ENCODE data around the gene CSNK2B.

The CSNK2B gene

DNA sequence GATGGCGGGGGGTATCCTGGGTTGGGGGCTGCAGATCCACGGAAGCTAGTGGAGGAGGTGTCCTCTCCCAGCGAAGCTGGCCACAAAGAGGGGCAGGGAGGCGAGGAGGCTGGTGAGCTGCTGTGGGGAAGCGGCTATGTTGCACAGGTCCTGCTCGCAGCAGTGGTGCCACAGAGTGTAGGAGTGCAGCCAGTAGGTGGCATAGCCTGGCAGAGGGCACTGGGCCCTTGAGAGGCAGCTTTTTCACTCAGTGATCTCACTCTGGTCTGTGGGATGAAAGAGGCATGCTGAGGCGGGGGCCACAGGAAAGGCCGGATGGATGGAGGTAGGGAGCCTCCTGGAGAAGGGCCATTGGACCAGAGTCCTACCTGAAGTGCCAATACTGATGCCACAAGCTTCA is 46.4 kb downstream of the CSNK2B start:
- peaks cover 38 to 41% of the 10 kb centered on the region in 2 experiments for H3K27me3 ChIP-seq (ENCODE audit: control insufficient read depth in 1 of 2, insufficient read depth in 1 of 2, low read length in 2 of 2)
- no peak overlapping the region for H3K4ac ChIP-seq (ENCODE audit: low read depth in 1 of 2, low read length in 2 of 2)
- 93% methylated on average over 8 of the region's 8 CpGs for WGBS
- H3K4me1 ChIP-seq (ENCODE audit: control insufficient read depth, insufficient read depth, low read depth, low read length): peaks cover 4% of the 10 kb centered on the region
- H2BK120ac ChIP-seq (ENCODE audit: low read depth, low read length): no peak overlapping the region
- H2BK15ac ChIP-seq (ENCODE audit: low read depth, poor library complexity, severe bottlenecking): no peak overlapping the region
- no peak overlapping the region for H4K8ac ChIP-seq (ENCODE audit: low read length)
- no peak for DNase-seq
- H3K14ac ChIP-seq (ENCODE audit: low read length in 2 of 2): no peak overlapping the region
- H2BK5ac ChIP-seq (ENCODE audit: low read depth, low read length, poor library complexity, severe bottlenecking): no peak overlapping the region
- no peaks in the 10 kb centered on the region for H3K79me1 ChIP-seq (replicated peaks; ENCODE audit: low read length, poor library complexity, severe bottlenecking)
- H3K4me2 ChIP-seq (ENCODE audit: low read length, poor library complexity, severe bottlenecking): no peak overlapping the region
- H3K18ac ChIP-seq (ENCODE audit: low read depth in 1 of 2, low read length in 2 of 2): no peak overlapping the region
- H3K27ac ChIP-seq (ENCODE audit: low read length, poor library complexity, severe bottlenecking): no peak overlapping the region
- H2AK5ac ChIP-seq (ENCODE audit: low read length, severe bottlenecking): no peak overlapping the region
- H3K9me3 ChIP-seq (ENCODE audit: control insufficient read depth, low read length): no peaks in the 10 kb centered on the region
- H3K9ac ChIP-seq (ENCODE audit: low read length): no peak overlapping the region
- no peak overlapping the region for H2AFZ ChIP-seq (ENCODE audit: low read depth, low read length)
- no peak overlapping the region for H4K91ac ChIP-seq (ENCODE audit: low read length)
- H3K4me3 ChIP-seq (ENCODE audit: insufficient read depth in 1 of 2, low read depth in 1 of 2, low read length in 2 of 2): no peak overlapping the region
- H2BK12ac ChIP-seq (ENCODE audit: low read length in 2 of 2): no peak overlapping the region
- H3K23ac ChIP-seq (ENCODE audit: low read length in 2 of 2): no peak overlapping the region
- peaks cover 0 to 3% of the 10 kb centered on the region in 2 experiments for H3K36me3 ChIP-seq (ENCODE audit: control insufficient read depth in 1 of 2, insufficient read depth in 2 of 2, low read depth in 1 of 2, low read length in 2 of 2)

DNA sequence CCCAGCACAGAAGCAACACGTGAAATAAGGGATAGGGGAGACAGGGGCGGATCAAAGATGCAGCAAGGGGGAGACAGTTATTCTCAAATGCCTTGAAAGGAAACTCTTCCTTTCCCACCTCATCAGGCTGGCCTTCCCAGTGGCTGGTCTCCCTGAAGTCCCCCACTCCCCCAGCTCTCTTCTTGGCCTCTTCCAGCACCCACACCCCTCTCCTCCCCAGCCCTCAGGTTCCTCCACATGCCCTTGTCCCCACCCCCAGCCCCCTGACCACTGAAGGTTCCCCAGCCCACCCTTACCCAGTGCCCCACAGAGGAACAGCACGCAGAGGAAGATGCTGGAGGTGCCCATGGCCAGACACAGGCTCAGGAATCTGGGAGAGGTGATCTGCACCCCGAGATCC is 47.6 kb downstream of the CSNK2B start:
- no peak overlapping the region for H2BK15ac ChIP-seq (ENCODE audit: low read depth, poor library complexity, severe bottlenecking)
- H3K9me3 ChIP-seq (ENCODE audit: control insufficient read depth, low read length): no peaks in the 10 kb centered on the region
- 47% methylated on average over 4 of the region's 4 CpGs for WGBS
- H4K91ac ChIP-seq (ENCODE audit: low read length): no peak overlapping the region
- H3K9ac ChIP-seq (ENCODE audit: low read length): no peak overlapping the region
- H3K4me1 ChIP-seq (ENCODE audit: control insufficient read depth, insufficient read depth, low read depth, low read length): peaks cover 4% of the 10 kb centered on the region
- H3K23ac ChIP-seq (ENCODE audit: low read length in 2 of 2): no peak overlapping the region
- H3K36me3 ChIP-seq (ENCODE audit: control insufficient read depth in 1 of 2, insufficient read depth in 2 of 2, low read depth in 1 of 2, low read length in 2 of 2): peaks cover 0 to 3% of the 10 kb centered on the region in 2 experiments
- no peak overlapping the region for H2AK5ac ChIP-seq (ENCODE audit: low read length, severe bottlenecking)
- no peaks in the 10 kb centered on the region for H3K79me1 ChIP-seq (replicated peaks; ENCODE audit: low read length, poor library complexity, severe bottlenecking)
- H2BK5ac ChIP-seq (ENCODE audit: low read depth, low read length, poor library complexity, severe bottlenecking): no peak overlapping the region
- no peak overlapping the region for H3K14ac ChIP-seq (ENCODE audit: low read length in 2 of 2)
- H3K18ac ChIP-seq (ENCODE audit: low read depth in 1 of 2, low read length in 2 of 2): no peak overlapping the region
- H3K27ac ChIP-seq (ENCODE audit: low read length, poor library complexity, severe bottlenecking): no peak overlapping the region
- H3K27me3 ChIP-seq (ENCODE audit: control insufficient read depth in 1 of 2, insufficient read depth in 1 of 2, low read length in 2 of 2): peaks cover 38 to 41% of the 10 kb centered on the region in 2 experiments
- no peak overlapping the region for H2AFZ ChIP-seq (ENCODE audit: low read depth, low read length)
- DNase-seq: no peak
- no peak overlapping the region for H3K4me2 ChIP-seq (ENCODE audit: low read length, poor library complexity, severe bottlenecking)
- no peak overlapping the region for H4K8ac ChIP-seq (ENCODE audit: low read length)
- H3K4me3 ChIP-seq (ENCODE audit: insufficient read depth in 1 of 2, low read depth in 1 of 2, low read length in 2 of 2): no peak overlapping the region
- H3K4ac ChIP-seq (ENCODE audit: low read depth in 1 of 2, low read length in 2 of 2): no peak overlapping the region
- no peak overlapping the region for H2BK12ac ChIP-seq (ENCODE audit: low read length in 2 of 2)
- H2BK120ac ChIP-seq (ENCODE audit: low read depth, low read length): no peak overlapping the region

- Histone ChIP-seq H3K79me1 (replicated peaks; ENCODE audit: low read length, poor library complexity, severe bottlenecking) (no peaks in the 10 kb centered on the region), H4K91ac (ENCODE audit: low read length) (no peak overlapping the region), H3K4me1 (ENCODE audit: control insufficient read depth, insufficient read depth, low read depth, low read length) (peaks cover 4% of the 10 kb centered on the region), H3K9me3 (ENCODE audit: control insufficient read depth, low read length) (no peaks in the 10 kb centered on the region), H3K27me3 (ENCODE audit: control insufficient read depth in 1 of 2, insufficient read depth in 1 of 2, low read length in 2 of 2) (peaks cover 38 to 41% of the 10 kb centered on the region in 2 experiments), H3K18ac (ENCODE audit: low read depth in 1 of 2, low read length in 2 of 2) (peak overlapping the region in 1 of 2 experiments; percentile 50), H3K9ac (ENCODE audit: low read length) (no peak overlapping the region), H3K4me3 (ENCODE audit: insufficient read depth in 1 of 2, low read depth in 1 of 2, low read length in 2 of 2) (no peak overlapping the region), H4K8ac (ENCODE audit: low read length) (peak overlapping the region; percentile 84), H3K36me3 (ENCODE audit: control insufficient read depth in 1 of 2, insufficient read depth in 2 of 2, low read depth in 1 of 2, low read length in 2 of 2) (peaks cover 0 to 3% of the 10 kb centered on the region in 2 experiments), H3K4ac (ENCODE audit: low read depth in 1 of 2, low read length in 2 of 2) (peak overlapping the region in 1 of 2 experiments; percentile 43), H3K27ac (ENCODE audit: low read length, poor library complexity, severe bottlenecking) (no peak overlapping the region), H2BK5ac (ENCODE audit: low read depth, low read length, poor library complexity, severe bottlenecking) (no peak overlapping the region), H3K23ac (ENCODE audit: low read length in 2 of 2) (peak overlapping the region in 1 of 2 experiments; percentile 14), H2BK120ac (ENCODE audit: low read depth, low read length) (no peak overlapping the region), H2BK12ac (ENCODE audit: low read length in 2 of 2) (peak overlapping the region in 1 of 2 experiments; percentile 15), H2BK15ac (ENCODE audit: low read depth, poor library complexity, severe bottlenecking) (no peak overlapping the region), H2AFZ (ENCODE audit: low read depth, low read length) (peak overlapping the region; percentile 78), H3K4me2 (ENCODE audit: low read length, poor library complexity, severe bottlenecking) (no peak overlapping the region), H3K14ac (ENCODE audit: low read length in 2 of 2) (no peak overlapping the region), H2AK5ac (ENCODE audit: low read length, severe bottlenecking) (no peak overlapping the region)
- DNase-seq: no peak
- 25% methylated on average over 5 of the region's 5 CpGs for WGBS
Measured at GRCh38 chr6:31713991-31714684, 48.3 kb downstream of the CSNK2B start.

DNA sequence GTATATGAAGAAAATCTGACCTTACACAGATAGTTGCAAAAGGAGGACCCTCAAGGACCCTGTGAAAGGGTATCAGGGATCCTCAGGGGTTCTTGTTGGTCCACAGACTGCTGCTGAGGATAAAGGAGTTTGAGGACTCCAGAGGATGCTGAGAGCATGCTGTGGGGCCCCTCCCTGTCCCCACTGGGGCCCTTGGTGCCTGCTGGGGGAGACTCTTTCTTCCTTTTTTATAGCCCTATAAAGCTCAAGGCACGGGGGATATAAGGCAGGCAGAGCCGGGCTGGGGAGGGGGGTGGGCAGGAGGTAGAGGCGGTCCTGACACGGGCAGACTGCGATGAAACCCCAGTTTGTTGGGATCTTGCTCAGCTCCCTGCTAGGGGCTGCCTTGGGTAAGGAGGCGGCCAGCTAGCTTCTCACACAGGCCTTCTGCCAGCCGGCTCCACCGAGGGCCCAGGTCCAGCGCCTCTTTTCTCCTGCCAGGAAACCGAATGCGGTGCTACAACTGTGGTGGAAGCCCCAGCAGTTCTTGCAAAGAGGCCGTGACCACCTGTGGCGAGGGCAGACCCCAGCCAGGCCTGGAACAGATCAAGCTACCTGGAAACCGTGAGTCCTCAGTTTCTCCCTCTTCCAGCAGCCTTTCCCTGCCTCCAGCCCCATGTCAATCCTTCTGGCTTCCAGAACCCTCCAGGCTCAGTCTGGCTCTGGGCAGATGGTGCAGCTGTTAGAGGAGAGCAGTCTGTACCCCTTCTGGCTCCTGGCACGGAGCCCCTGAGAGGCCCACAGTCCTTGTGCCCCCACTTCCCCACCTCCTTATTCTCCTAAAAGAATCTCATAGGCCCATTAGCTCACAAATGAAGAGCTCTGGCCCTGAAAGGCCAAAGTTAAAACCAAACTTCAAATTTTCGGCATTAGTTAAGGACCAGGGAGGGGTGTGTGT is 49.4 kb downstream of the CSNK2B start, which contains the start of gene LY6G6D:
LY6G6D (plus strand) TSS at position 327 of the 937 bp plus-strand sequence; CDS start at position 335, 8 bp downstream.
- Histone ChIP-seq H3K4me1 (ENCODE audit: control insufficient read depth, insufficient read depth, low read depth, low read length) (peaks cover 4% of the 10 kb centered on the region), H3K4ac (ENCODE audit: low read depth in 1 of 2, low read length in 2 of 2) (no peak within 1 kb of the TSS), H3K79me1 (replicated peaks; ENCODE audit: low read length, poor library complexity, severe bottlenecking) (no peaks in the 10 kb centered on the region)

More for the DNA sequence above, 49.4 kb downstream of the CSNK2B start, which contains the start of gene LY6G6D:
- Histone ChIP-seq H3K27me3 (ENCODE audit: control insufficient read depth in 1 of 2, insufficient read depth in 1 of 2, low read length in 2 of 2) (peaks cover 35 to 38% of the 10 kb centered on the region in 2 experiments), H2BK12ac (ENCODE audit: low read length in 2 of 2) (peak within 1 kb of the TSS in 1 of 2 experiments; percentile 15), H3K14ac (ENCODE audit: low read length in 2 of 2) (no peak within 1 kb of the TSS), H2AFZ (ENCODE audit: low read depth, low read length) (no peak within 1 kb of the TSS), H3K18ac (ENCODE audit: low read depth in 1 of 2, low read length in 2 of 2) (no peak within 1 kb of the TSS), H3K27ac (ENCODE audit: low read length, poor library complexity, severe bottlenecking) (no peak within 1 kb of the TSS), H2AK5ac (ENCODE audit: low read length, severe bottlenecking) (no peak within 1 kb of the TSS), H3K9ac (ENCODE audit: low read length) (no peak within 1 kb of the TSS), H3K23ac (ENCODE audit: low read length in 2 of 2) (no peak within 1 kb of the TSS), H3K9me3 (ENCODE audit: control insufficient read depth, low read length) (no peaks in the 10 kb centered on the region), H3K4me2 (ENCODE audit: low read length, poor library complexity, severe bottlenecking) (no peak within 1 kb of the TSS), H2BK5ac (ENCODE audit: low read depth, low read length, poor library complexity, severe bottlenecking) (no peak within 1 kb of the TSS), H4K91ac (ENCODE audit: low read length) (no peak within 1 kb of the TSS), H2BK120ac (ENCODE audit: low read depth, low read length) (no peak within 1 kb of the TSS), H4K8ac (ENCODE audit: low read length) (peak within 1 kb of the TSS; percentile 84), H3K36me3 (ENCODE audit: control insufficient read depth in 1 of 2, insufficient read depth in 2 of 2, low read depth in 1 of 2, low read length in 2 of 2) (peaks cover 0 to 3% of the 10 kb centered on the region in 2 experiments), H2BK15ac (ENCODE audit: low read depth, poor library complexity, severe bottlenecking) (no peak within 1 kb of the TSS), H3K4me3 (ENCODE audit: insufficient read depth in 1 of 2, low read depth in 1 of 2, low read length in 2 of 2) (no peak within 1 kb of the TSS)
- WGBS: 59% methylated on average over 15 of the region's 16 CpGs
- no peak for DNase-seq

Data from mesenchymal stem cell (in vitro differentiated cells and primary cell).